ENCODE measurements around the gene SLC38A2. TPM values are rescaled to one million over a fixed set of nuclear protein-coding genes. Genes with fewer than 3 reads are reported as not detected.

SLC38A2 gene
- total RNA-seq, 1 experiment from 2014 or later: 381 TPM

- no peak for TF ChIP-seq TEAD1 (CRISPR knock-in tag; IDR thresholded peaks at IDR 0.05)
- TF ChIP-seq ZNF281 (CRISPR knock-in tag; IDR thresholded peaks at IDR 0.05): no peak
- TF ChIP-seq, protein P1, sequence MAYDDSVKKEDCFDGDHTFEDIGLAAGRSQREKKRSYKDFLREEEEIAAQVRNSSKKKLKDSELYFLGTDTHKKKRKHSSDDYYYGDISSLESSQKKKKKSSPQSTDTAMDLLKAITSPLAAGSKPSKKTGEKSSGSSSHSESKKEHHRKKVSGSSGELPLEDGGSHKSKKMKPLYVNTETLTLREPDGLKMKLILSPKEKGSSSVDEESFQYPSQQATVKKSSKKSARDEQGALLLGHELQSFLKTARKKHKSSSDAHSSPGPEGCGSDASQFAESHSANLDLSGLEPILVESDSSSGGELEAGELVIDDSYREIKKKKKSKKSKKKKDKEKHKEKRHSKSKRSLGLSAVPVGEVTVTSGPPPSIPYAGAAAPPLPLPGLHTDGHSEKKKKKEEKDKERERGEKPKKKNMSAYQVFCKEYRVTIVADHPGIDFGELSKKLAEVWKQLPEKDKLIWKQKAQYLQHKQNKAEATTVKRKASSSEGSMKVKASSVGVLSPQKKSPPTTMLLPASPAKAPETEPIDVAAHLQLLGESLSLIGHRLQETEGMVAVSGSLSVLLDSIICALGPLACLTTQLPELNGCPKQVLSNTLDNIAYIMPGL (CRISPR knock-in tag; IDR thresholded peaks at IDR 0.05): no peak
- TF ChIP-seq, protein P2, sequence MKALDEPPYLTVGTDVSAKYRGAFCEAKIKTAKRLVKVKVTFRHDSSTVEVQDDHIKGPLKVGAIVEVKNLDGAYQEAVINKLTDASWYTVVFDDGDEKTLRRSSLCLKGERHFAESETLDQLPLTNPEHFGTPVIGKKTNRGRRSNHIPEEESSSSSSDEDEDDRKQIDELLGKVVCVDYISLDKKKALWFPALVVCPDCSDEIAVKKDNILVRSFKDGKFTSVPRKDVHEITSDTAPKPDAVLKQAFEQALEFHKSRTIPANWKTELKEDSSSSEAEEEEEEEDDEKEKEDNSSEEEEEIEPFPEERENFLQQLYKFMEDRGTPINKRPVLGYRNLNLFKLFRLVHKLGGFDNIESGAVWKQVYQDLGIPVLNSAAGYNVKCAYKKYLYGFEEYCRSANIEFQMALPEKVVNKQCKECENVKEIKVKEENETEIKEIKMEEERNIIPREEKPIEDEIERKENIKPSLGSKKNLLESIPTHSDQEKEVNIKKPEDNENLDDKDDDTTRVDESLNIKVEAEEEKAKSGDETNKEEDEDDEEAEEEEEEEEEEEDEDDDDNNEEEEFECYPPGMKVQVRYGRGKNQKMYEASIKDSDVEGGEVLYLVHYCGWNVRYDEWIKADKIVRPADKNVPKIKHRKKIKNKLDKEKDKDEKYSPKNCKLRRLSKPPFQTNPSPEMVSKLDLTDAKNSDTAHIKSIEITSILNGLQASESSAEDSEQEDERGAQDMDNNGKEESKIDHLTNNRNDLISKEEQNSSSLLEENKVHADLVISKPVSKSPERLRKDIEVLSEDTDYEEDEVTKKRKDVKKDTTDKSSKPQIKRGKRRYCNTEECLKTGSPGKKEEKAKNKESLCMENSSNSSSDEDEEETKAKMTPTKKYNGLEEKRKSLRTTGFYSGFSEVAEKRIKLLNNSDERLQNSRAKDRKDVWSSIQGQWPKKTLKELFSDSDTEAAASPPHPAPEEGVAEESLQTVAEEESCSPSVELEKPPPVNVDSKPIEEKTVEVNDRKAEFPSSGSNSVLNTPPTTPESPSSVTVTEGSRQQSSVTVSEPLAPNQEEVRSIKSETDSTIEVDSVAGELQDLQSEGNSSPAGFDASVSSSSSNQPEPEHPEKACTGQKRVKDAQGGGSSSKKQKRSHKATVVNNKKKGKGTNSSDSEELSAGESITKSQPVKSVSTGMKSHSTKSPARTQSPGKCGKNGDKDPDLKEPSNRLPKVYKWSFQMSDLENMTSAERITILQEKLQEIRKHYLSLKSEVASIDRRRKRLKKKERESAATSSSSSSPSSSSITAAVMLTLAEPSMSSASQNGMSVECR (CRISPR knock-in tag; IDR thresholded peaks at IDR 0.05; ENCODE audit: borderline replicate concordance): no peak
- 0 out of 2 replicates have a peak, but pooled peaks have one; percentile 44 for TF ChIP-seq JUN (CRISPR knock-in tag; IDR thresholded peaks at IDR 0.05)
- TF ChIP-seq ZBTB21 (CRISPR knock-in tag; IDR thresholded peaks at IDR 0.05; ENCODE audit: borderline replicate concordance): no peak
- TF ChIP-seq ESRRA (CRISPR knock-in tag; IDR thresholded peaks at IDR 0.05; ENCODE audit: borderline replicate concordance): no peak
- TF ChIP-seq, protein P3, sequence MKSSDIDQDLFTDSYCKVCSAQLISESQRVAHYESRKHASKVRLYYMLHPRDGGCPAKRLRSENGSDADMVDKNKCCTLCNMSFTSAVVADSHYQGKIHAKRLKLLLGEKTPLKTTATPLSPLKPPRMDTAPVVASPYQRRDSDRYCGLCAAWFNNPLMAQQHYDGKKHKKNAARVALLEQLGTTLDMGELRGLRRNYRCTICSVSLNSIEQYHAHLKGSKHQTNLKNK (CRISPR knock-in tag; IDR thresholded peaks at IDR 0.05): peak; percentile 88
- TF ChIP-seq, protein P4, sequence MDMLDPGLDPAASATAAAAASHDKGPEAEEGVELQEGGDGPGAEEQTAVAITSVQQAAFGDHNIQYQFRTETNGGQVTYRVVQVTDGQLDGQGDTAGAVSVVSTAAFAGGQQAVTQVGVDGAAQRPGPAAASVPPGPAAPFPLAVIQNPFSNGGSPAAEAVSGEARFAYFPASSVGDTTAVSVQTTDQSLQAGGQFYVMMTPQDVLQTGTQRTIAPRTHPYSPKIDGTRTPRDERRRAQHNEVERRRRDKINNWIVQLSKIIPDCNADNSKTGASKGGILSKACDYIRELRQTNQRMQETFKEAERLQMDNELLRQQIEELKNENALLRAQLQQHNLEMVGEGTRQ (CRISPR knock-in tag; IDR thresholded peaks at IDR 0.05): no peak
- TF ChIP-seq FOXK1 (CRISPR knock-in tag; IDR thresholded peaks at IDR 0.05): no peak
- no peak for TF ChIP-seq NFYB (CRISPR knock-in tag; conservative IDR thresholded peaks at IDR 0.05; ENCODE audit: low read depth)
- TF ChIP-seq NFE2L1 (CRISPR knock-in tag; IDR thresholded peaks at IDR 0.05): no peak
- no peak for TF ChIP-seq ZNF263 (CRISPR knock-in tag; IDR thresholded peaks at IDR 0.05; ENCODE audit: low read depth)
- TF ChIP-seq FOXP4 (CRISPR knock-in tag; IDR thresholded peaks at IDR 0.05): no peak
- TF ChIP-seq ZNF121 (CRISPR knock-in tag; IDR thresholded peaks at IDR 0.05): no peak
- no peak for TF ChIP-seq NR1H2 (CRISPR knock-in tag; IDR thresholded peaks at IDR 0.05)
- peak; percentile 96 for TF ChIP-seq NFATC4 (CRISPR knock-in tag; IDR thresholded peaks at IDR 0.05)
- TF ChIP-seq CREM (CRISPR knock-in tag; IDR thresholded peaks at IDR 0.05): no peak
- no peak for TF ChIP-seq ZNF423 (CRISPR knock-in tag; IDR thresholded peaks at IDR 0.05)
- TF ChIP-seq MXD4 (CRISPR knock-in tag; IDR thresholded peaks at IDR 0.05; ENCODE audit: borderline replicate concordance): no peak
- TF ChIP-seq, protein P5, sequence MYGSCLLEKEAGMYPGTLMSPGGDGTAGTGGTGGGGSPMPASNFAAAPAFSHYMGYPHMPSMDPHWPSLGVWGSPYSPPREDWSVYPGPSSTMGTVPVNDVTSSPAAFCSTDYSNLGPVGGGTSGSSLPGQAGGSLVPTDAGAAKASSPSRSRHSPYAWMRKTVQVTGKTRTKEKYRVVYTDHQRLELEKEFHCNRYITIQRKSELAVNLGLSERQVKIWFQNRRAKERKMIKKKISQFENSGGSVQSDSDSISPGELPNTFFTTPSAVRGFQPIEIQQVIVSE (CRISPR knock-in tag; IDR thresholded peaks at IDR 0.05; ENCODE audit: borderline replicate concordance): no peak; the same call in 1 of the 2 replicates
- TF ChIP-seq ZSCAN18 (CRISPR knock-in tag; IDR thresholded peaks at IDR 0.05): no peak
- no peak for TF ChIP-seq SP1 (CRISPR knock-in tag; conservative IDR thresholded peaks at IDR 0.05)
Observed at GRCh38 chr12:46357438-46358324, 14.9 kb downstream of the SLC38A2 start (continued).
